ENCODE data around the gene GNG13. TPM values are rescaled to one million over a fixed set of nuclear protein-coding genes. Genes with fewer than 3 reads are reported as not detected.
"Not testable (repeated sequence)": the region's sequence is repeated elsewhere in the genome, so short reads cannot be mapped to it uniquely, and the experiment has no call there.

Gene GNG13
- total RNA-seq, 1 donor from 2014 or later, result not detected

GRCh38 chr16:766008-766819, 34.3 kb downstream of the GNG13 start:
- DNase-seq (ENCODE audit: low spot score in 2 of 2) (no peak), FAIRE-seq (no peak)

- DNase-seq (ENCODE audit: low spot score in 2 of 2) (no peak), FAIRE-seq (no peak)
Measured at GRCh38 chr16:765488-765865, 35.1 kb downstream of the GNG13 start.

- DNase-seq (ENCODE audit: low spot score in 2 of 2), result no peak
- no peak for FAIRE-seq
Measured at GRCh38 chr16:764848-765487, 35.6 kb downstream of the GNG13 start.

GRCh38 chr16:764184-764750, 36.3 kb downstream of the GNG13 start:
- no peak for FAIRE-seq
- DNase-seq (ENCODE audit: low spot score in 2 of 2), result no peak

- DNase-seq (ENCODE audit: low spot score in 2 of 2), result no peak
- no peak for FAIRE-seq
Measured at GRCh38 chr16:763369-764183, 37.0 kb downstream of the GNG13 start.

GRCh38 chr16:762595-763268, 37.8 kb downstream of the GNG13 start:
- no peak for FAIRE-seq
- DNase-seq (ENCODE audit: low spot score in 2 of 2), result no peak

GRCh38 chr16:761625-762513, 38.7 kb downstream of the GNG13 start:
- DNase-seq (ENCODE audit: low spot score in 2 of 2) (no peak), FAIRE-seq (no peak)

- DNase-seq (ENCODE audit: low spot score in 2 of 2) (no peak), FAIRE-seq (no peak)
Measured at GRCh38 chr16:760545-761343, 39.8 kb downstream of the GNG13 start, which contains the start of gene MSLN. Gene MSLN (plus strand): TSS chr16:760734. CDS start chr16:762681, 1,947 bp downstream.

- FAIRE-seq (no peak), DNase-seq (ENCODE audit: low spot score in 2 of 2) (no peak)
Measured at GRCh38 chr16:760065-760464, 40.5 kb downstream of the GNG13 start.

- no peak for DNase-seq (ENCODE audit: low spot score in 2 of 2)
- FAIRE-seq, result no peak
Measured at GRCh38 chr16:759110-759910, 41.2 kb downstream of the GNG13 start.

GRCh38 chr16:756428-756827, 44.1 kb downstream of the GNG13 start:
- no peak for FAIRE-seq
- no peak for DNase-seq (ENCODE audit: low spot score in 2 of 2)

- no peak for FAIRE-seq
- no peak for DNase-seq (ENCODE audit: low spot score in 2 of 2)
Measured at GRCh38 chr16:754656-755055, 45.9 kb downstream of the GNG13 start.

- not testable (repeated sequence) for FAIRE-seq; DNase-seq (ENCODE audit: low spot score in 2 of 2)
Measured at GRCh38 chr16:754121-754607, 46.4 kb downstream of the GNG13 start.

GRCh38 chr16:752007-752312, 48.6 kb downstream of the GNG13 start:
- DNase-seq (ENCODE audit: low spot score in 2 of 2), result no peak
- no peak for FAIRE-seq

GRCh38 chr16:751152-752006, 49.2 kb downstream of the GNG13 start:
- peak in 1 of 2 donors; percentile 40 for DNase-seq (ENCODE audit: low spot score in 2 of 2)
- FAIRE-seq, result no peak

- DNase-seq (ENCODE audit: low spot score in 2 of 2) (no peak), FAIRE-seq (no peak)
Measured at GRCh38 chr16:750485-750884, 50.0 kb downstream of the GNG13 start.

GRCh38 chr16:749010-749409, 51.5 kb downstream of the GNG13 start:
- no peak for DNase-seq (ENCODE audit: low spot score in 2 of 2)
- FAIRE-seq, result no peak

Data from frontal cortex (tissue), 4 donors.